DMS 273 treated with DMSO at 0.1 percent for 48 hours (cell line): Measurements from ENCODE around the gene SERINC5.
"Not testable (repeated sequence)": the region's sequence is repeated elsewhere in the genome, so short reads cannot be mapped to it uniquely, and the experiment has no call there.

Source experiments
- DNase-seq: peaks from one replicate; lab custom pipeline; 2025; lab: John Stamatoyannopoulos, UW

The SERINC5 gene

GRCh38 chr5:80168388-80169028 is 87.3 kb downstream of the SERINC5 start:
- DNase-seq, result no peak

- DNase-seq, result no peak
Measured at GRCh38 chr5:80165452-80165851, 90.4 kb downstream of the SERINC5 start.

GRCh38 chr5:80161165-80161564 is 94.7 kb downstream of the SERINC5 start:
- no peak for DNase-seq

- no peak for DNase-seq
Measured at GRCh38 chr5:80160242-80160641, 95.6 kb downstream of the SERINC5 start.

DNA sequence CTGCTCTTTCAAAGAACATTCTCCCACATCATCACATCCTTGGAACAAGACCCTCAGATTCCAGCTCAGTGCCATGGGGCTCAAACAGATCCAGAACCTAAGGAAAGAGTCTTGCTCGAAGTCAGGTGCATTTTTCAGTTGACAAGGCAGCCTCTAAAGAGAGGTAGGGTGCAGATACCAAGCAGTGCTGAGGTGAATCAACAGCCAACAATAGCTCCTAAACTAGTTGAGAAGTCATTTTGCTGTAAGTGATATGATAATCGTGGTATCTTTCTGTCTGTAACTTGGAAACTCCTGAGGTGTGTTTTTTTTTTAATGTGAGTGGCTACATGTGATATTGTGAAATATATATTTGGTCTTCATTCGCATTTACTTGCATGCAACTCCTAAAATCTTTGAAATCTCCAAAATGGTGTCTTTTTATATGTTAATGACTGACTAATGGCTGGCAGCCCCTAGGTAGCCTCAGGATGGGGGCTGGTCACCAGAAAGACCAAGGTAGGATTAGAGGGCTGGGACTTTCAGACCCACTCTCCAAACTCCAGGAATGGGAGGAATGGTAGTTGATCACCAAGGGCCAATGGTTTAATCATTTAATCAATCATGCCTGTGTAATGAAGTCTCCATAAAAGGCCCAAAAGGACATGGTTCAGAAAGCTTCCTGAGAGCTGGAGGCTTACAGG is 96.6 kb downstream of the SERINC5 start:
- DNase-seq, result no peak

GRCh38 chr5:80156156-80156555 is 99.7 kb downstream of the SERINC5 start:
- no peak for DNase-seq

DNA sequence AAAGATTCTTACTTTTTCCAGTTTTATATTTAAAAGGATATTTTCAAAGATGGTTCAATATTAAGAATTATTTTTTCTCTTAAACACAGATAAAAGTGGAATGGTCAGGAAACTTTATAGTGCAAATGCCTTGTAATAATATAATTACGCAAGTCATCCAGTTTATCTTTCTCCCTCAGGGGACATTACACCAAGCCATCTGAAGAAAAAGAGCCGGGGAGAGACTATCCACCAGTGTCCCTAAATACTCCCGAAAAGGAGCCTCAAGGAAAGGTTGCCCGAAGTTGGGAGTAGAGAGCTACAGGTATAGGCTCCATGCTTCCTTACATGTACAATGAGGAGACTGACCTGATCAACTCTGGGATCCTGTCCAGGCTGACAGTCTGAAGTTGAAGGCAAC is 101.1 kb downstream of the SERINC5 start:
- DNase-seq, result no peak

GRCh38 chr5:80154289-80154688 is 101.6 kb downstream of the SERINC5 start:
- DNase-seq, result not testable (repeated sequence)

DNA sequence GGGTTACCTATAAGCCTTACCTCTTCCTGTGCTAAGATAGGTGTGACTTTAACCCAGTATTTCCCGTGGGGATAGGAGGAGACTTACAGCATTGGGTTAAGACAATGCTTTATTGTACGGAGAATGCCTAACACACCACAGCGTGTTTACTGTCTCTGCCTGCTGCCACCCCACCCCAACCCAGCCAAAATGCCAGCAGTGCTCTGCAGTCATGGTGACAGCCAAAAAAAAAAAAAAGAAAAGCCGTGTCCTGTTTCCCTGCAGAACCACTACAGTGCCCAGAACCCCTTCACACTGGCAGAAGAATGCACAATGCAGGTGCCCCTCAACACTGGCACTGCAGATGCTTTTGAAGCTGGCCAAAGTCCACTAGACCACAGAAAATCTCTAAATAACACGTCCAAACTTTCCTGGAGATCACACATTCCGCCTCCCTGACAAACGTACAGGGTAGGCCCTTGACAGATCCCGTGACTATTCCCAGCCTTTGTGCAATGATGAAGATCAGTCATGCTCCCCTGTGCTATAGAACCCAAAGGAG is 102.2 kb downstream of the SERINC5 start:
- no peak for DNase-seq

GRCh38 chr5:80152778-80153177 is 103.1 kb downstream of the SERINC5 start:
- DNase-seq, result no peak

DNA sequence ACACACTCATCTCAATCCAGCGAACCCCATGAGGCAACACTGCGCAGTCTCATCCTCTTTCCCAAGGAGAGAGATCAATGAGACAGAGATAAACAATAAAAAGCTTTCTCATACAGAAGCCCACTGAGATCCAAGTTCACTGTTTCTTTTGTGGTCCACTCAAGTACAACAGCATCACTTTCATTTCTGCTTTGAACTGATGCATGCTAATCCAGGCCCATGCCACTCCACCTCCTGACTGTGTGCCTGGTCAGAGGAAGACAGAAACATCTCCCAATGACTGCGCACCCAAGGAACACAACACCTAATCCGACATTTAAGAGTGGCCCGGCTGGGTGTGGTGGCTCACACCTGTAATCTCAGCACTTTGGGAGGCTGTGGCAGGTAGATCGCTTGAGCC is 104.0 kb downstream of the SERINC5 start:
- no peak for DNase-seq

- DNase-seq, result no peak
Measured at GRCh38 chr5:80150731-80151130, 105.1 kb downstream of the SERINC5 start.

GRCh38 chr5:80149161-80149609 is 106.7 kb downstream of the SERINC5 start:
- no peak for DNase-seq

- DNase-seq, result no peak
Measured at GRCh38 chr5:80147119-80147815, 108.6 kb downstream of the SERINC5 start.

DNA sequence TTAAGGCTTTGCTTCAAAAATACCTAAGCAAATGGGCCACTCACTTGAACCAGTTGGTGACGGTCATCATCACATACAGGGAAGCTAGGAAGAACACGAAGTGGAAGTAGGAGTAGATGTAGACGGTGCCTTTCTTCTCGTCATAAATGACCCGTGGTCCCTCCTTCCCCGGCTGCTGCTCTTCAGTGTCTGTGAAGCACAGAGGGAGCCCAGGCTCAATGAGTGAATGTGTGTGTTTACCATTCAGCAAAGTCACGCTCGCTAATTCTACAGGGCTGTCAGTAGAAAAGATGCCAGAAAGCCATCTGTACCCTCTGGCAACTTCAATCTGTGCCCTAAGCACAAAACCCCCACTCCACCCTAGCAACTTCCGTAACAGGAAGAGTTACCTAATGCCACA is 109.8 kb downstream of the SERINC5 start:
- DNase-seq, result peak; percentile 24

- DNase-seq, result no peak
Measured at GRCh38 chr5:80143491-80143890, 112.4 kb downstream of the SERINC5 start.

- DNase-seq, result no peak
Measured at GRCh38 chr5:80142996-80143395, 112.9 kb downstream of the SERINC5 start.

GRCh38 chr5:80141681-80142080 is 114.2 kb downstream of the SERINC5 start:
- DNase-seq, result no peak

- DNase-seq, result no peak
Measured at GRCh38 chr5:80141147-80141671, 114.6 kb downstream of the SERINC5 start.

GRCh38 chr5:80140496-80140895 is 115.4 kb downstream of the SERINC5 start:
- DNase-seq, result no peak

- DNase-seq, result no peak
Measured at GRCh38 chr5:80139466-80139972, 116.3 kb downstream of the SERINC5 start.

- DNase-seq, result no peak
Measured at GRCh38 chr5:80138486-80138885, 117.4 kb downstream of the SERINC5 start.
